OCI-LY3 (cell line): ENCODE measurements around the gene TMC2.

Source experiments
- CTCF ChIP-seq: fragments of 200-600, 300-600 bp; sonication (generic); IDR thresholded peaks from 2 replicates; pipeline ENCODE4 v1.5.1; 2014; ENCODE audit warnings: antibody characterized with exemption, low read length, low read depth
- EZH2phosphoT487 ChIP-seq: fragments of 200-600 bp; shearing (Covaris generic); IDR thresholded peaks from 2 replicates; pipeline ENCODE4 v1.6.1; 2018; ENCODE audit warnings: antibody characterized with exemption, mixed run types, low read depth

GRCh38 chr20:2509794-2510193 is 26.6 kb upstream of the TMC2 start:
- TF ChIP-seq CTCF (no peak), EZH2phosphoT487 (no peak)
